ENCODE results near the gene IGFBP3. TPM values are rescaled to one million over a fixed set of nuclear protein-coding genes. Genes with fewer than 3 reads are reported as not detected.

Gene IGFBP3
- total and polyA plus RNA-seq, 2 of the 13 experiments (the other 11 are each of a cell fraction or from before 2014, with no cell fraction given) = 57.5 TPM; not detected in 1

GRCh38 chr7:45893374-45893995 lies 27.6 kb downstream of the IGFBP3 start (continued):
- TF ChIP-seq FOXO4 (CRISPR knock-in tag; conservative IDR thresholded peaks at IDR 0.05) (no peak), BCL6 (CRISPR knock-in tag; IDR thresholded peaks at IDR 0.05) (0 out of 2 replicates have a peak, but pooled peaks have one; percentile 14), ELK4 (CRISPR knock-in tag; IDR thresholded peaks at IDR 0.05; ENCODE audit: borderline replicate concordance) (no peak), JDP2 (CRISPR knock-in tag; IDR thresholded peaks at IDR 0.05; ENCODE audit: borderline replicate concordance) (no peak; the same call in 1 of the 2 replicates), SUZ12 (IDR thresholded peaks at IDR 0.05; ENCODE audit: low read depth, low read length) (no peak), THAP9 (CRISPR knock-in tag; IDR thresholded peaks at IDR 0.05; ENCODE audit: borderline replicate concordance) (no peak), ZNF766 (CRISPR knock-in tag; IDR thresholded peaks at IDR 0.05; ENCODE audit: borderline replicate concordance) (peak; percentile 90), ZNF768 (CRISPR knock-in tag; IDR thresholded peaks at IDR 0.05) (no peak), SP4 (CRISPR knock-in tag; IDR thresholded peaks at IDR 0.05) (no peak; the same call in 1 of the 2 replicates), HBP1 (CRISPR knock-in tag; IDR thresholded peaks at IDR 0.05; ENCODE audit: low read depth) (no peak), USF2 (IDR thresholded peaks at IDR 0.05; ENCODE audit: low read depth, low read length) (no peak), USF2 (CRISPR knock-in tag; IDR thresholded peaks at IDR 0.05; ENCODE audit: borderline replicate concordance) (no peak; the same call in 1 of the 2 replicates), FOXP1 (IDR thresholded peaks at IDR 0.05) (no peak), FOXP1 (CRISPR knock-in tag; IDR thresholded peaks at IDR 0.05) (peak; percentile 79; the same call in 1 of the 2 replicates), ZMYM3 (CRISPR knock-in tag; IDR thresholded peaks at IDR 0.05) (no peak), ZNF773 (CRISPR knock-in tag; IDR thresholded peaks at IDR 0.05; ENCODE audit: borderline replicate concordance) (no peak; the same call in 1 of the 2 replicates), ZNF160 (CRISPR knock-in tag; IDR thresholded peaks at IDR 0.05) (peak; percentile 54; the same call in 1 of the 2 replicates), GLI4 (CRISPR knock-in tag; IDR thresholded peaks at IDR 0.05; ENCODE audit: borderline replicate concordance) (no peak), ETV6 (CRISPR knock-in tag; conservative IDR thresholded peaks at IDR 0.05) (no peak)

Measured in HepG2 (cell line).